CD4-positive, alpha-beta T cell treated with Interleukin-1 beta for 1 hour (primary cell): Measurements from ENCODE around the gene RNF111.
"Not testable (repeated sequence)": the region's sequence is repeated elsewhere in the genome, so short reads cannot be mapped to it uniquely, and the experiment has no call there.

Experiments used
- DNase-seq, 2 donors: peaks; one replicate each; pipeline ENCODE4 v3.0.0-alpha.2; 2020 to 2022

Gene RNF111

DNA sequence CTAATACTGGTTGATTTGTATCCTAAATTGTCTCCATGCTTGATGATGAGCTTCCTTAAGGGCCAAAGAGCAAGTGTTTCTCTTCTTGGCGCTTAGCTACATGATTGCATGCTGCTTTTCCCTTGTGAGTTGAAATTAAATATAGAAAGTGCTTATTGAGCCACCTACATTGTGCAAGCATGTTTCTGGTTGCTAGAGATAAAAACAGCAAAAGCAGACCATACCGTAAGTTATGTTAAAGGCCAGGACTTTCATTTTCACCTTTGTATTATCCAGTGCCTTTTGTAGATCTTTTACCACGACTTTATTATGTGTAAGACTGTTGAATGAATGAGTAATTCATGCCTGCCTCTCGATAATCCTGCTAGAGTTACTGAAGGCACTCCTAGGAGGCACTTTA, 75.6 kb downstream of the RNF111 start:
- DNase-seq = no peak

DNA sequence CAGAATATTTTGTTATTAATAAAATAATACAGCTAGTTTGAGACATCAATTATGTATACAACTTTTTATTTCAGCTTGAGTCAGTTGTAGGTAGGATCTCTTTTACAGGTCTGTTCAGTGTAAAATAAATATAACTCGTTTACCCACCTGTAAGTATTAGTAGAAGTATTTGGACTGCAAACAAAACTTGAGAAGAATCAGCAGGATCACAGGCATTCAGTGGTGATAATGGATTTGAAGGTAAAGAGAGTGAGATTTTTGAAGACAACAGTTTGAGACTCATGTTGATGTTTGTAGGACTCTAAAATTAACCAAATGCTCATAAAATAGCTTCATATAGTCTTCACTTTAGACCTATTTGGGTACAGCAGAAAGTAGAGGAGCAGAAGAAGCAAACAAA, 82.0 kb downstream of the RNF111 start:
- no peak for DNase-seq

DNA sequence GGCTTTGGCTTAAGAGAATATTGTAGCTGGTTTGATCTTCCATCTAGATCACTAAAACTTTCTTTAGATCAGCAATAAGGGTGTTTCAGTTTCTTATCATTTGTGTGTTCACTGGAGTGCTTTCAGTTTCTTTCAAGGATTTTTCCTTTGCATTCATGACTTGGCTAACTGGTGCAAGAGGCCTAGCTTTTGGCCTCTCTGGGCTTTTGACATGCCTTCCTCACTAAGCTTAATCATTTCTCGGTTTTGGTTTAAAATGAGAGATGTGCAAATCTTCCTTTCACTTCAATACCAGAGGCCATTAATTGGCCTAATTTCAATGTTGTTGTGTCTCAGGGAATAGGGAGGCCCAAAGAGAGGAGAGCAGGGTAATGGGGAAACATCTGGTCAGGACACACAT, 87.1 kb downstream of the RNF111 start:
- no peak for DNase-seq

DNA sequence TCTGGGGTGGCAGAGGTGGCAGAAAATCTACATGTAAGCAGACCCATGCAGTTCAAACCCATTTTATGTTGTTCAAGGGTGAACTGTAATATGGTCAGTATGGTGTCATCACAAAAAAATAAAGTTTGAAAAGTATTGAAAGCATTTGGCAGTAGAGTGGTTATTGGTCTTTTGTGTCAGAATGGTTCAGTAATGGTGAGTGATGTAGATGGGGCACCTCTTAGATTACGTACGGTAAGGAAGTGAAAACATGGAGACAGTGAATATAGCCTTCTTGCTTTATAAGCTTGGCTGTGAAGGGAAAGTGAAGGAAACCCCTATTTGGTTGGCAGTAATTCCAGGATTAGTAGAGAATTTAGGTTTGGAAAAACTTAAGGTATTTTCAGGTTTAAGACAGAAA, 100.3 kb downstream of the RNF111 start:
- DNase-seq = no peak

DNA sequence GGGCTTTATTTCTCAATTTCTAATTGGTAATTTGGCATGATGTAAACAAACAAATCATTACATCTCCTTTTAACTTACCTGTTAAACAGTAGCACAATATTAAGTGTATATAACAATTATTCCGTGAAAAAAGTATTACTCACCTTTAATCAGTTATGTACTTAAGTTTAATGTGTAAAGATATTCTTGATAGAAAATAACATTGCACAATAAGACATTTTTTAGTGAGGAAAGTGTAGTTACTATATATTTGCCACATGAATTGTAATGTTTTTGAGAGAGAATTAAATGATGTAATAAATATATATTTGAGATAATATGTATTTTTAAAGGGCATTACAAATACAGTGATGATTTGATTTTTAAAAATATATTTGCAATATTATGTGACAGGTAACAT, 106.6 kb downstream of the RNF111 start:
- DNase-seq = no peak

DNA sequence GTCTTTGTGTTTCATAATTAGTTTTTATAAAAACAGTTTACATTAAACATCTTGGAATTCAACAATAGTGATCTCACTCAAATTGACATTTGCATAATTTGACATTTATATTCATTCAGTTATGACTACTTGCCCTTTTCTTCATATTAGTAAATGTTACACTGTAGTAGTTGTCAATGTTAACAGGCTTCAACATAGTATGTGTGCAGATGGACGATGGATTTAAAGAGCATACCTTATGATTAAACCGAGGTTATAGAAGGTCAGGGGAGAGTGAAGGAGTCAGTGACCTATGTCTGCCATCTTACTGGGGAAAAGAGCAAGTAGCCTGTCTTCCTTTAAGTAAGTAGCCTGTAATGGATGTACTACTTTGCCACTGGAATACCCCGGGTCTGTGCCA, 109.0 kb downstream of the RNF111 start:
- no peak for DNase-seq

DNA sequence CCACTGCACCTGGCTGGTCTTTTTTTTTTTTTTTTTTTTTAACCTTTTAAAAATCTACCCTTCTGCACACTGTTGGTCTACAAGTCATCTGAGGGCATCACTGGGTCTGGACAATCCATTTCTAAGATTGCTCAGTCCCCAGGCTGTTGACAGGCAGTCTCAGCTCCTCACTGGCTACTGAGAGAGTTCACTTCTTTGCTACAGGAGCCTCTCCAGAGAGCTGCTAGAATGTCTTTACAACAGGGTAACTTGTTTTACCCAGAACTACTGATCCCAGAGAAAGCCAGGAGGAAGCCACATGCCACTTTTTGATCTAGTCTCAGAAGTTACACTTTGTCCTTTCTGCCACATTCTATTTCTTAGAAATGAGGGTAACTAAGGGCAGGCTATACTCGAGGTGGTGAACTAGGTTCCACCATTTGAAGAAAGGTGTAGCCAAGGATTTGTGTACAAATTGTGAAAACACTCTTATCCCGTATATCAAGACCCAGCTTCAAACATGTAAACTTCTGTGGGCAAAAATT, 111.8 kb downstream of the RNF111 start:
- no peak for DNase-seq

DNA sequence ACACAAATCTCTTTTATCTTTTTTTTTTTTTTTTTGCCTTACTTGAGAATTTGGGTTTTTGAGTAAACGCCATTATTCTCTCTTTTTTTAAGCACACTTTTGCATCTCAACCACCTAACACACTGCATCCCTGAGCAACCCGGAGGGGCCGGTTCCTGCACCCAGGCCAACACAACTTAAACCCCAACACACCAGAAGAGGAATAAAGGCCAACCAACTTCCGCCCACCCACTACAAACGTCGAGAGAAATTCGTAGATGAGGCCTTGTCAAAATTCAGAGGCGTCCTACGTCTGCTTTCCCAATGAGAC, 117.1 kb downstream of the RNF111 start:
- DNase-seq = no peak

DNA sequence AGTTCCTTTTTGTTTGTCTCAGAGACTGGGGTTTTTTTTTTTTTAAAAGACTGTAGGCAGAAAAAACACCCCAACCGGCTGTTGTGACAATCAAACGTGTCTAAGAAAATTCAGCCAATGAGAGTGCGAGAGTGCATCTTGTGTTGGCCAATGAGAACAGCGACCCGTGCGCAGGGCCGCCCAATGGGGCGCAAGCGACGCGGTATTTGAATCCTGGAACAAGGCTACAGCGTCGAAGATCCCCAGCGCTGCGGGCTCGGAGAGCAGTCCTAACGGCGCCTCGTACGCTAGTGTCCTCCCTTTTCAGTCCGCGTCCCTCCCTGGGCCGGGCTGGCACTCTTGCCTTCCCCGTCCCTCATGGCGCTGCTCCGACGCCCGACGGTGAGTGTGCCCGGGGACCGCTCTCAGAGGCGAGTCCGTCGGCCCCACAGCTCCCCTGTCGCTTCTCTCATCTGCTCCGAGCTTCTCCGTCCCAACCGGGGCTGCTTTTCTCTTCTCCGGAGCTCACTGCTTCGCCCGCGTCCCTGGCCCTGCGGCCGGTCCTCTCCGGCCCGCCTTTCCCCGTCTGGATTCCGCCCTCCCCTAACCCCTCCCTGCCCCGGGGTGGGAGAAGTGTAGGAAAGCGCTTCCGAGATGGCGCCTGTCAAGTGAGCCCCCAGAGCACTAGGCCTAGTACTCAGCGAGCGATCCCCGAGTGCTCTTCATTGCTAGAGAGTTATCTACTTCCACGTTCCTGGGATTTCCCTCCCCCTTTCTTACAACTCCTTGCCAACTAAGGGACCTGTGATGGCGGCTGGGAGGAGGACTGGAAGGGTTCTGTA, 117.7 kb downstream of the RNF111 start, which contains the start of gene CCNB2:
CCNB2 (plus strand) TSS at position 235 of the 821 bp plus-strand sequence; CDS start at position 358, 123 bp downstream.
- peak; percentile 88 to 92 for DNase-seq

DNA sequence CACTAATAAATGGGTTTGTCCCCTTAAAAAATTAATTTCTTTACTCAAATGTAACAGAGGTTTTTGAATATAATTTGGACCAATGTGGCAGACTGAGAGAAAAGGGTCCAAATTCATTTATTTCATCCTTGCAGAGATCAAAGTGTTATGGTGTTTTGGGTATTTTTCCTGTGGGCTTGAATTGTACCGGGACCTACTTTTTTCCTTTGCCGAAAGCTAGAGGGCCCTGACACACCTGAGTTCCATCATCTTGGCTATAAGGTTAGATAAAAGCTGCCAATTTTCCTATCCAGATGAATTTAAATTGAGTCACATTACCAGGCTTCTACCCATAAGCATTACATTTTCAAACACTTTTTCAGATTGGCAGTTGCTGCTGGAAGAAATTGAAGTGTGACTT, 118.4 kb downstream of the RNF111 start:
- no peak for DNase-seq

DNA sequence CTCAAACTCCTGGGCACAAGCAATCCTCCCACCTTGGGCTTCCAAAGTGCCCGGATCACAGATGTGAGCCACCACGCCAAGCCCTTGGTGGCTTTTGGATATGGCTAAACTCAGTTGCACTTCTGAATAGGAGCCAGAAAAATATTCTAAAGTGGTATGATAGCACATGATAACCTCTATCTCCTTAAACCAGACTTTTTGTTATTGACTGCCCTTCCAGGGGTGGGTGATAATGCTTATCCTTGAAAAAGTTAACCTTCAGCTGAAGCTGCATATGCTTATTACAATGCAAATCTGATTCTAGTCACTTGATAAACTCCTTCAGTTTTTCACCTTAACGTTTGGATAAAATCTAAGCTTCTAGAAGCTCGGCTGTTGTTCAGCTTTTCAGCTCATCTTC, 123.8 kb downstream of the RNF111 start:
- no peak for DNase-seq

DNA sequence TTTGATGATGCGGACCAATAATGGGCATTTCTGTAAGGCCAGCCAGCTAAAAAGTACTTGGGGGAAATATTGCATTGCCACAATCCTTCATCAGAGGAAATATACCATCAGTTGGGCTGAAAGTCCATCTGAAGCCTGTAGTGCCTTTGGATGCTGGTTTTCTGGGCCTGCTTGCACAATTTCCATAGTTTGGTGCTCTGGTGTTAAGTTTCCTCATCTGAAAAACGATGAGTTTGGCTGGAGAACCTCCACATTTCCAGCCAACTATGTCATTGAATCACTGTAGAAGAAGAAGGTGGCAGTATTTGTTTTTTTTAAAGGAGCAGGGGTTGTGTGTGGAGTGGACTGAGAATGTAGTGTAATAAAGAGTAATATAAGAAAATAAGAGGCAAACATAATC, 127.6 kb downstream of the RNF111 start:
- DNase-seq = no peak

DNA sequence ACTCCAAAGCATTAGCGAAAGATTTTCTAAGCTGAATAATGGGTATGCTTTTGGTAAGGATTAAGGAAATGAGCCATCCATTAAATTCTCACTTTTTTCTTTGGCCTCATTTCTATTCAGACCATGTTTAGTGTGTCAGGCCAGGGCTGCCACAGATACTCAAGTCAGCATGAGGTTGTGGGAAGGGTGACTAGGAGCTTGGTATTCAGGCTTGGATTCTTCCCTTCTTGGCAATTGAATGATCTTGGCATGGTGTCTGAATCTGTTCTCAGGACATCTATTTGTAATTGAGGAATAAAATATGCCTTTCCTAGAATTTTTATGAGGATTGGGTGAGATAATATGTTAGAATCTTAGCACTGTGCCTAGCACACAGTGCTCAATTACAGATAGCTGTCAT, 128.7 kb downstream of the RNF111 start:
- DNase-seq = no peak

DNA sequence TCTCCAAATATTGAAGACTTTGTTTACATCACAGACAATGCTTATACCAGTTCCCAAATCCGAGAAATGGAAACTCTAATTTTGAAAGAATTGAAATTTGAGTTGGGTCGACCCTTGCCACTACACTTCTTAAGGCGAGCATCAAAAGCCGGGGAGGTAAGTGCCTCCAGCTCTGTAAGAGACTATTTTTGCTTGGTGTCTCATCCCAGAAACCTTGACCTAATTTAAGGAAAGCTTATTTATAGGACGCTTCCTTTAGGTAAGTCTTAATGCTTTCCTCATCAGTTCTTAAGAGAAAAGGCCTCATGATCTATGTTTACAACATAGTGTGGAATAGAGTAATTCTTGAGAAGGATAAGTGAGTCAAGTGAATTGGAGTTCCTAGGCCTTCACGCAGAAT, 129.3 kb downstream of the RNF111 start:
- no peak for DNase-seq

DNA sequence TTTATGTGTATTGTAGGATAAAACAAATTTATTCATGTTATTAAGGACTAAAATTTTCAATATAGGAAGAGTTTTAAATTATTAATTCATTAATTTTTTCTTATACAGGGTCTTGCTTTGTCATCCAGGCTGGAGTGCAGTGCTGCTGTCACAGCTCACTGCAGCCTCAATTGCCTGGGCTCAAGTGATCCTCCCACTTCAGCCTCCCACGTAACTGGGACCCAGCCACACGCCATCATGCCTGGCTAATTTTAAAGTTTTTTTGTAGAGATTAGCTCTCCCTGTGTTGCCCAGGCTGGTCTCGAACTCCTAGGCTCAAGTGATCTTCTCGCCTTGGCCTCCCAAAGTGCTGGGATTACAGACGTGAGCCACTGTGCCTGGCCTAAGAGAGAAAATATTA, 132.2 kb downstream of the RNF111 start:
- no peak for DNase-seq

DNA sequence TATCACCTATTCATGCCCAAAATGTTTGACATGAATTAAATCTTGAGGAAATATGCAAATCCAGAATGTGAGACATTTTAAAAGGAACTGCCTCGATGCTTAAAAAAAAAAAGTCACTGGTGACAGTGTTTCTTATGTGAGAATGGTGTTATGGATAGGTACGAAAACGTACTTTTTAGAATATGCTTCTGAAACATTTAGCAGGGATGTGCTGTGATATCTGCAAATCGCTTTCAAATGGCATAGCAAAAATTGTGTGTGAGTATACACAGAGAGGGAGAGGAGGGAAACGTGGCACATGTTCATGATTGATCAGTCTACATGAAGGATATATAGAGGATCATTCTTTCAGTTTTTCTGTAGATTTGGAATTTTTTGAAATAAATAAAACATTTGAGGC, 133.5 kb downstream of the RNF111 start:
- no peak for DNase-seq

DNA sequence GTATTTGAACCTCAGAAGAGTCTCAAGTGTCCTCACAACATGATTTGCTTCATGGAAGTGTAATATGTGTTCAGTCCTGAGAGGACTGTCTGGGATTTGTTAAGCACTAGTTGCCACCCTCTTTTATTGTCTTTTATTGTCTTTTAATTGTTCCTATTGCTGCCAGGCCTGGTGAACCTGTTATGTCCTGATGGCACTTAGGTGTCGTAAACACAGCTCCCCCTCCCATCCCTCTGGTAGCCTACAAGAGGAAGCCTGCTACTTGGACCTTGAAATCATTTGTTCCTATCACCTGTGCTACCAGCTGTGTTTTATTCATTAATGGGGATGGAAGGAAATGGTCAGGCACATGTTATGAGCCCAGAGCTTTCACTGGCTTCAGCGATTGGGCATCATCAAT, 136.8 kb downstream of the RNF111 start:
- no peak for DNase-seq

DNA sequence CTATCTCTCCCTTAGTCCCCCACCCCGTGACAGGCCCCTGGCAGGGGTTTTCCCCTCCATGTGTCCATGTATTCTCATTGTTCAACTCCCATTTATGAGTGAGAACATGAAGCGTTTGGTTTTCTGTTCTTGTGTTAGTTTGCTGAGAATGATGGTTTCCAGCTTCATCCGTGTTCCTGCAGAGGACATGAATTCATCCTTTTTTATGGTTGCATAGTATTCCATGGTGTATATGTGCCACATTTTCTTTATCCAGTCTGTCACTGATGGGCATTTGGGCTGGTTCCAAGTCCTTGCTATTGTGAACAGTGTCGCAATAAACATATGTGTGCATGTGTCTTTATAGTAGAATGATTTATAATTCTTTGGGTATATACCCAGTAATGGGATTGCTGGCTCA, 138.2 kb downstream of the RNF111 start:
- DNase-seq = not testable (repeated sequence)

DNA sequence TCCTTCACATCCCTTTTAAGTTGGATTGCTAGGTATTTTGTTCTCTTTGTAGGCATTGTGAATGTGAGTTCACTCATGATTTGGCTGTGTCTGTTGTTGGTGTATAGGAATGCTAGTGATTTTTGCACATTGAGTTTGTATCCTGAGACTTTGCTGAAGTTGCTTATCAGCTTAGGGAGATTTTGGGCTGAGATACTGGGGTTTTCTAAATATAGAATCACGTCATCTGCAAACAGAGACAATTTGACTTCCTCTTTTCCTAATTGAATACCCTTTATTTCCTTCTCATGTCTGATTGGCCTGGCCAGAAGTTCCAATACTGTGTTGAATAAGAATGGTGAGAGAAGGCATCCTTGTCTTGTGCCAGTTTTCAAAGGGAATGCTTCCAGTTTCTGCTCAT, 139.8 kb downstream of the RNF111 start:
- DNase-seq = not testable (repeated sequence)

DNA sequence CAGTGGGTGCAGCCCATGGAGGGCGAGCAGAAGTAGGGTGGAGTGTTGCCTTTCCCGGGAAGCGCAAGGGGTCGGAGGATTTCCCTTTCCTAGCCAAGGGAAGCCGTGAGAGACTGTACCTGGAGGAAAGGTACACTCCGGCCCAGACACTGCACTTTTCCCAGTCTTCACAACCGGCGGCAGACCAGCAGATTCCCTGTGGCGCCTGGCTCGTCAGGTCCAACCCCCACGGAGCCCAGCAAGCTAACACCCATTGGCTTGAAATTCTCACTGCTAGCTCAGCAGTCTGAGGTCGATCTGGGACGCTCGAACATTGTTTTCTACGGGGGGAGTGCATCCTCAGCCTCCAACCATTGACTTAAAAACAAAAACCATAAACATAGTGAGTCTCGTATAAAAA, 144.0 kb downstream of the RNF111 start:
- no peak for DNase-seq

DNA sequence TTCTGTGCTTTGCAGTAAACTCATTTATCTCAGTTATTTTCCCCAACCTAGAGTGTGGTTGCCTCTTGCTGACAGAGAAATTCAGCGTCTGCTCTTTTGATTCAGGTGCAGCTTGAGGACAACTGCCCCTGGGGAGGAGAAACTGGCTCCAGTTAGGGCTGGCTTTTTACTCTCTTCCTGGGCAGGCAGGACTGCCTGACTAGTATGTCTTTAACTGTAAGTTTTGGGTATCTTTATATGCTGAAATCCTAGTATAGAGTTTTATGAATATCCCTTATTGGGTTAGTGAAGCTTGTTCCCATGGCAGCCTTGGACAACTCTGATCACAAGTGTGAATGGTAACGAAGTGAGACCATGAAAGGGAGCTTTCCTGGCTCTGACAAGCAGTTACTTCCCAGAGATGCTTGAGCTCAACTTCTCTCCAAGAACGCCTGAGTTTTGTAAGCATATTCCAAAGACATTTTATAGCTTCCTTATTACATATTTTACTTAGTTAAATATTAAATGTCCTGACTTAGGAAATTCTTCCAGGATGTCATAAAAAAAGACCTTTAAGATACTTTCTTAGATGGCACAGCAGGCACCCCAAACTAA, 144.6 kb downstream of the RNF111 start:
- DNase-seq = no peak

DNA sequence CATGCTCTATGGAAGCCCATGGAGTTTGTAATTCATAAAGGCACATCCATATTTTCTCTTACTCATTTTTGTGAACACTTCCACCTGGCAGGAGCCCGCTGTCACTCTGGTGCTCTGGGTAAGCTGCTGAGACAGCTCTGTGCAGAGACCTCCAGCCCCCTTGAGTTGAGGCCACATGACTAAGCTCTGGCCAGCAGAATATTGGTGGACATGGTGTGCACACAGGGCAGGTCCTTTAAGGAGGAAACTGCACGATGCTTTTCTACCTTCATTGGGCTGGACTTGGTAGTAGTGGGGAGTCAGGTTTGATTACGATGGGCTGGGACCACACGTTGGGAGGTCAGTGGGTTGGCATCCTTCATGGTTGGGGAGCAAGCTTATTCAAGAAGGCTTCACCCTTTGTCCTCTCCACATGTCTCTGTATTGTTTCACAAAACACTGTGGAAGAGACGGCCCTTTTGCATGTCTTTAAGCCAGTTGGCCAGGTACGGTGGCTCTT, 146.5 kb downstream of the RNF111 start:
- no peak for DNase-seq

DNA sequence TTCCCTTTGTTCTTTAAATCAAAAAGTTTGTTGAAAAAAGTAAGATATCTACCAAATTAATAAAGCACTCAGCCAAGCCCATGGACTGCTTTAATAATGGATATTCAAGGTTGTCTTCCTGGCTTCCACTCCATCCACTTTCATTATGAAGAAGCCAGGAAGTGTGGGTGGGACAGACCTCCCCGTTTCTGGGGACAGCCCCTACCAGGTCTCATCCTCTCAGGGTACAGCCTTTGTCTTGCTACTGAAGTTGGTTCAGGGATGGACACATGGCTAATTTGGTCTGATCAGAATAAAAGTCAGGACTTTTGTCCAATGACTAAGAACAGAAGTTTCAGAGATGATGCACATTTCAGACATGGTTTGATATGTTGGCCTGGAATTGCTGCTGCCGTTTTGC, 150.1 kb downstream of the RNF111 start:
- DNase-seq = no peak

DNA sequence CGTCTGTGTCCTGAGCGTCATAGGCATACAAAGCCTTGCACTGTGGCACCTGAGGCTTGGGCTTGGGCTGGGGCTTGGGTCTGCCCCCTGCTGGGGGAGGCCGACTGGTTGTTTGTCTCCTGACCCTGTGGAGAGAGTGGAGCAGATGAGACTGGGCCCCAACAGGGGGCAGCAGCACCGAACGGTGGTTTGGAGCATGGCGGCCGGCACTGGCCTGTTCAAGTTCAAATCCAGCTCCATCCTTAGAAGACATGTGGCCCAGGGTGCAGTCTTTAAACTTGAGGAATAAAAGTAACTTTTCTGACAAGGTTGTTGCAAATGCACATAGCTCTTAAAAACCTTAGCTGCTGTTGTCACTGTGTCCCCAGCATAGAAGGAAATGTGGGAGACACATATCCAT, 150.8 kb downstream of the RNF111 start:
- peak; percentile 66 to 68 for DNase-seq
